ENCODE results near the gene LMBR1L. TPM values are rescaled to one million over a fixed set of nuclear protein-coding genes. Genes with fewer than 3 reads are reported as not detected.
"Not testable (repeated sequence)": the region's sequence is repeated elsewhere in the genome, so short reads cannot be mapped to it uniquely, and the experiment has no call there.

The LMBR1L gene
- total RNA-seq, 1 experiment from 2014 or later = 27.8 TPM

GRCh38 chr12:49129332-49130150 is 18.9 kb upstream of the LMBR1L start:
- POLR2A ChIA-PET = interaction anchor here (0.6 to 4.9 kb wide), 28 partner anchors 8 to 1425 kb away, joined by 3 to 182 read pairs (median 10); partner anchors contain the start of genes ARF3, CERS5, DHH and KMT2D
- BruUV-seq (replicated peaks) = no TSS peak
- H3K36me3 Mint-ChIP-seq (ENCODE audit: insufficient read depth, unreplicated experiment) = peaks cover 47% of the 10 kb centered on the region

GRCh38 chr12:49127971-49128370 is 17.3 kb upstream of the LMBR1L start:
- H3K4me3 Mint-ChIP-seq (ENCODE audit: unreplicated experiment); H3K27ac Mint-ChIP-seq (ENCODE audit: low read depth, unreplicated experiment); H3K9me3 Mint-ChIP-seq (ENCODE audit: unreplicated experiment); intact Hi-C loops (cut with micrococcal nuclease); DNase-seq (ENCODE audit: unreplicated experiment); POLR2A ChIA-PET; H3K27me3 Mint-ChIP-seq (ENCODE audit: insufficient read depth, unreplicated experiment); H3K4me1 Mint-ChIP-seq (ENCODE audit: insufficient read depth, unreplicated experiment); BruUV-seq (replicated peaks): not testable (repeated sequence)
- CTCF ChIA-PET = interaction anchor here (0.6 to 1.4 kb wide), 5 partner anchors 22 to 65 kb away, joined by 3 to 7 read pairs (median 4); no protein-coding TSS in a partner anchor
- peaks cover 47% of the 10 kb centered on the region for H3K36me3 Mint-ChIP-seq (ENCODE audit: insufficient read depth, unreplicated experiment)

More at GRCh38 chr12:49129332-49130150, 18.9 kb upstream of the LMBR1L start:
- TF ChIP-seq, protein P1, sequence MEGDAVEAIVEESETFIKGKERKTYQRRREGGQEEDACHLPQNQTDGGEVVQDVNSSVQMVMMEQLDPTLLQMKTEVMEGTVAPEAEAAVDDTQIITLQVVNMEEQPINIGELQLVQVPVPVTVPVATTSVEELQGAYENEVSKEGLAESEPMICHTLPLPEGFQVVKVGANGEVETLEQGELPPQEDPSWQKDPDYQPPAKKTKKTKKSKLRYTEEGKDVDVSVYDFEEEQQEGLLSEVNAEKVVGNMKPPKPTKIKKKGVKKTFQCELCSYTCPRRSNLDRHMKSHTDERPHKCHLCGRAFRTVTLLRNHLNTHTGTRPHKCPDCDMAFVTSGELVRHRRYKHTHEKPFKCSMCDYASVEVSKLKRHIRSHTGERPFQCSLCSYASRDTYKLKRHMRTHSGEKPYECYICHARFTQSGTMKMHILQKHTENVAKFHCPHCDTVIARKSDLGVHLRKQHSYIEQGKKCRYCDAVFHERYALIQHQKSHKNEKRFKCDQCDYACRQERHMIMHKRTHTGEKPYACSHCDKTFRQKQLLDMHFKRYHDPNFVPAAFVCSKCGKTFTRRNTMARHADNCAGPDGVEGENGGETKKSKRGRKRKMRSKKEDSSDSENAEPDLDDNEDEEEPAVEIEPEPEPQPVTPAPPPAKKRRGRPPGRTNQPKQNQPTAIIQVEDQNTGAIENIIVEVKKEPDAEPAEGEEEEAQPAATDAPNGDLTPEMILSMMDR (IDR thresholded peaks at IDR 0.05; ENCODE audit: unreplicated experiment) = no peak
- Mint-ChIP-seq H3K27me3 (ENCODE audit: insufficient read depth, unreplicated experiment) (no peaks in the 10 kb centered on the region), H3K27ac (ENCODE audit: low read depth, unreplicated experiment) (peak overlapping the region; percentile 96), H3K4me1 (ENCODE audit: insufficient read depth, unreplicated experiment) (no peaks in the 10 kb centered on the region), H3K9me3 (ENCODE audit: unreplicated experiment) (no peaks in the 10 kb centered on the region), H3K4me3 (ENCODE audit: unreplicated experiment) (peak overlapping the region; percentile 94)
- intact Hi-C loops (cut with micrococcal nuclease) = loop anchor here (1.0 to 2.0 kb wide), 3 partner anchors 59 to 106 kb away; partner anchors contain the start of gene TUBA1A
- CTCF ChIA-PET = interaction anchor here (0.5 to 3.1 kb wide), 19 partner anchors 8 to 1018 kb away, joined by 3 to 23 read pairs (median 4); partner anchors contain the start of gene RHEBL1
- DNase-seq (ENCODE audit: unreplicated experiment) = no peak

DNA sequence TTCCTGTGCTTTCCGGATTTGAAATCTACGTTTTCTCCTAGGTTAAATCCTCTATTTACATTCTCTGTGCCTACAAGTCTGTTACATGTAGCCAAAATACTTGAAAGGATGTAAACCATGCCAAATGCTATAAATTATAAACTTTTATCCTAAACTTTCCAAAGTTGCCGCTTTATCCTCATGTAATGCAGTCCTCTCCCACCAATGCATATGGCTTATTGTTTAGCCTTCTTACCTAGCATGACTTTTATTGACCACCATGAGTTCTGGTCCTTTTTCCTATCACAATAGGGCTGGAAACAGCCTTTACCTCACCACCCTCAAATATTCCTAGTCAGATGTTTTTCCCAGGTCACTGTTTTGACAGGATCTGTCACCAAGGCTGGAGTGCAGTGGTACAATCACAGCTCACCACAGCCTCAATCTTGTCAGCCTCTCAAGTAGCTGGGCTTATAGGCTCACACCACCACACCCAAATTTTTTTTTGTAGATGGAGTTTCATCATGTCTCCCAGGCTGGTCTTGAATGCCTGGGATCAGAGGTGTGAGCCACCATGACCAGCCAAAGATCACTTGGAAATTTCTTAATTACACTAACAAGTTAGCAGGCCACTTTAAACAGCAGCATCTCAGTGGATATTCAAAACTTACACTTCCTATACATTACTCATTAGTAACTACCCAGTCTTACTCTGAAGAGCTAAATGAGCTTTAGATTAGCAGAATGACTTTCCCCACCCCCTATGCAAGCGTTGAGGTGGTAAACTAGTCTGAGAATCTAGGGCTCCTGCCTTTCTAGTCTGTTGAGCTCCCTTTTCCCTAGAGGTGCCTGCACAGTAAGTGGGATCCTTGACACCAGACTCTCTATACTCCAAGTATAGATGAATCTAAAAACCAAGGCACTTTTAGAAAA is 16.5 kb upstream of the LMBR1L start:
- Mint-ChIP-seq H3K9me3 (ENCODE audit: unreplicated experiment) (no peaks in the 10 kb centered on the region), H3K4me3 (ENCODE audit: unreplicated experiment) (no peak overlapping the region), H3K4me1 (ENCODE audit: insufficient read depth, unreplicated experiment) (no peaks in the 10 kb centered on the region), H3K27ac (ENCODE audit: low read depth, unreplicated experiment) (no peak overlapping the region), H3K36me3 (ENCODE audit: insufficient read depth, unreplicated experiment) (peaks cover 47% of the 10 kb centered on the region), H3K27me3 (ENCODE audit: insufficient read depth, unreplicated experiment) (no peaks in the 10 kb centered on the region)
- TF ChIP-seq, protein P1 (IDR thresholded peaks at IDR 0.05; ENCODE audit: unreplicated experiment) = no peak
- no peak for DNase-seq (ENCODE audit: unreplicated experiment)
- ChIA-PET CTCF (interaction anchor here (0.7 to 1.4 kb wide), 6 partner anchors 39 to 110 kb away, joined by 3 to 7 read pairs (median 4); no protein-coding TSS in a partner anchor), POLR2A (interaction anchor here (0.7 kb wide), 1 partner anchor 141 kb away, joined by 3 read pairs; no protein-coding TSS in a partner anchor)
- no TSS peak for BruUV-seq (replicated peaks)
- intact Hi-C loops (cut with micrococcal nuclease) = no loop called here

- peak; percentile 78 for DNase-seq (ENCODE audit: unreplicated experiment)
- TF ChIP-seq, protein P1 (IDR thresholded peaks at IDR 0.05; ENCODE audit: unreplicated experiment) = peak; percentile 57
- no peaks in the 10 kb centered on the region for H3K9me3 Mint-ChIP-seq (ENCODE audit: unreplicated experiment)
- H3K36me3 Mint-ChIP-seq (ENCODE audit: insufficient read depth, unreplicated experiment) = no peaks in the 10 kb centered on the region
- H3K27me3 Mint-ChIP-seq (ENCODE audit: insufficient read depth, unreplicated experiment) = no peaks in the 10 kb centered on the region
- no peaks in the 10 kb centered on the region for H3K4me1 Mint-ChIP-seq (ENCODE audit: insufficient read depth, unreplicated experiment)
- ChIA-PET CTCF (interaction anchor here (0.5 to 4.8 kb wide), 20 partner anchors 9 to 185 kb away, joined by 3 to 71 read pairs (median 6); partner anchors contain the start of genes DHH, KMT2D, LMBR1L and RHEBL1), POLR2A (interaction anchor here (0.6 to 2.2 kb wide), 12 partner anchors 9 to 710 kb away, joined by 3 to 20 read pairs (median 4); partner anchors contain the start of genes DHH, LMBR1L and TUBA1B)
- no peak overlapping the region for H3K4me3 Mint-ChIP-seq (ENCODE audit: unreplicated experiment)
- intact Hi-C loops (cut with micrococcal nuclease) = loop anchor here (1.0 kb wide), 2 partner anchors 33 to 57 kb away; no protein-coding TSS in a partner anchor
- no peak overlapping the region for H3K27ac Mint-ChIP-seq (ENCODE audit: low read depth, unreplicated experiment)
- no TSS peak for BruUV-seq (replicated peaks)
Measured at GRCh38 chr12:49121047-49121696, 10.5 kb upstream of the LMBR1L start.
